Stimulated activated naive CD4-positive, alpha-beta T cell (primary cell): ENCODE data around the gene PHF19.
A peak's percentile ranks its signal among the peaks of the same experiment; 100 is the strongest.

Experiments
- DNase-seq, 6 experiments: peaks; one replicate each; lab custom pipeline; 2025; lab: John Stamatoyannopoulos, UW

Gene PHF19

DNA sequence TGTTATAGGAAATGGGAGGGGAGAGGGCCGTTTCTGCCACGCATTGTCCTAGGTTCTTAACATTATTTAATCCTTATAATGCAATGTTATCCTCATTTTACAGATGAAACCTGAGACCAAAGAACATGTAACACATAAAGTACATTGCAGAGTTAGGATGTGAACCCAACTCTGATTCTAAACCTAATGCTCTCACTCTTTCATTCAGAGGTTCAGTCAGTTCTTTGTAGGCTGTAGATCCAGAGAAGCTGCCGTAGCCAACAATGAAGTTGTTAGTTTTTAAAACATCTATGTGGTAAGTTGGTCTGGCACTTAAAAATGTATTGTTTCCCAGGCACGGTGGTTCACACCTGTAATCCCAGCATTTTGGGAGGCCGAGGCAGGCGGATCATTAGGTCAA, 23.8 kb downstream of the PHF19 start:
- DNase-seq, result no peak

DNA sequence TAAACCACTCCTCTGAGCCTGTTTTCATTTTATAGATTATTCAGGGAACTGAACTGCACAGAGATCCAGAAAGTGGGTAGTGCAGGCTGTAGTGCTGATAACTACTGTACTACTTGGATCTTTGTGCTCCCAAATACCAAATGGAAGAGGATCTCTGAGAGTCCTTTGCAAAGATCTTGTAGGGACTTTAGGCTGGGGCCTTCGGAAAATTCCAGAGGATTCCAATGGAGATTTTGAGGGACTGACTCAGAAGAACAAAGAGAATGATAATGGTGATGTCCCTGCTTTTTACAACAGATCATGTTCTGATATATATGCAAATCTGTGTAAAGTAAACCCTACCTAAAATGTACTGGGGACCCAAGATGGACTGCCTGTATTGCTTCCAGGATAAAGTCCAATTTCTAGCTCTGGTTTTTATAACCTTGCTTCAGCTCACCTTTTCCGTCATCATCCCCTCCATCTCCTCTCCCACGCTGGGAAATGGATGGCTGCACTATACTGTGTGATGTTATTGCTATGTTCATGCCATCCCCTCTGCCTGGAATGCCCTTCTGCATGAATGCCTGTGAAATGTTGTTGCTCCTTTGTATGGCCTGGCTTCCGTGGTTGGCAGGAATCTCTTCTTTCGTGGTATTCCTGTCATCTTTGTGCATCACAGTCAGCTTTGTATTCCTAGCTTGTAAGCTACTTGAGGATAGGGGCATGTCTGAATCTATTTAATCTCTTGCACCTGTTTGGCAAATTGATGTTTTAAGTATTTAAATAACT, 24.6 kb downstream of the PHF19 start:
- DNase-seq, result no peak

DNA sequence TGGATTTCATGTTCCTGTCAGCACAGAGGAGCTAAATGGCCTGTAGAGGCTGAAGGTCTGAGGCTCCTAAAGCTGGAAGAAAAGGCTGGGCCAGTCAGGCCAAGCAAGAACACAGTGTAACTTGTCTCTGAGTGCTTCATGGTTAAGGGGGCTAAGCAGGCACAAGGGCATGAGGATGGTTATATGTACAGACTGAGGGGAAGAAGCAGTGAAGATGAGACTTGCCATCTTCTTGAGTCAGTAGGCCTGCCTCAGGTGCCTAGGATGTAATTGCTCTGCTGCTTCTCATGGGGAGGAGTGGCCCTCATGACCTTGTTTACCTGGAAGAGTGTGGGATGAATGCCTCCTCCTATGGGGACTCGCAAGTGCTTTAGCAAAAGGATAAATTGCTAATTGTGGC, 25.5 kb downstream of the PHF19 start:
- no peak for DNase-seq

DNA sequence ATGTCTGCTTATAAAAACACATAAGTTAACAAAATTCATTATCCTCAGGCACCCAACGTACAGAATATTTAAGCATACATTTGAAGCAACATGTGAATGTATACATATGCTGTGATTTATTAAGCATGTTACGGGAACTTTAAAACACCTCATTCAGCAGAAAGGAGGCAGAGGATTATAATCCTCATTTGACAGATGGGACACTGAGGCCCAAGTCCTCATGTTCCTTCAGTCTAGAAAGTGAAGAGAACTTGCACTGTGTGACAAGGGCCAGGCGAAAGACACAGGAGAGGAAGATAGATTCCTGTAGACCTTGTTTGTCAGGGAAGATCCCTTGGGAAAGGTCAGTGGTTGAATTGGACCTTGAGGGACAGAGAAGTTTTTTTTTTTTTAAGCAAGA, 26.7 kb downstream of the PHF19 start:
- DNase-seq, result no peak

- DNase-seq, result no peak
Measured at GRCh38 chr9:120846906-120847305, 30.1 kb downstream of the PHF19 start.

GRCh38 chr9:120846251-120846889, 30.6 kb downstream of the PHF19 start:
- peak in 5 of 6 experiments; percentile 30 to 86 (median 84) for DNase-seq

- no peak for DNase-seq
Measured at GRCh38 chr9:120845255-120845654, 31.7 kb downstream of the PHF19 start.

DNA sequence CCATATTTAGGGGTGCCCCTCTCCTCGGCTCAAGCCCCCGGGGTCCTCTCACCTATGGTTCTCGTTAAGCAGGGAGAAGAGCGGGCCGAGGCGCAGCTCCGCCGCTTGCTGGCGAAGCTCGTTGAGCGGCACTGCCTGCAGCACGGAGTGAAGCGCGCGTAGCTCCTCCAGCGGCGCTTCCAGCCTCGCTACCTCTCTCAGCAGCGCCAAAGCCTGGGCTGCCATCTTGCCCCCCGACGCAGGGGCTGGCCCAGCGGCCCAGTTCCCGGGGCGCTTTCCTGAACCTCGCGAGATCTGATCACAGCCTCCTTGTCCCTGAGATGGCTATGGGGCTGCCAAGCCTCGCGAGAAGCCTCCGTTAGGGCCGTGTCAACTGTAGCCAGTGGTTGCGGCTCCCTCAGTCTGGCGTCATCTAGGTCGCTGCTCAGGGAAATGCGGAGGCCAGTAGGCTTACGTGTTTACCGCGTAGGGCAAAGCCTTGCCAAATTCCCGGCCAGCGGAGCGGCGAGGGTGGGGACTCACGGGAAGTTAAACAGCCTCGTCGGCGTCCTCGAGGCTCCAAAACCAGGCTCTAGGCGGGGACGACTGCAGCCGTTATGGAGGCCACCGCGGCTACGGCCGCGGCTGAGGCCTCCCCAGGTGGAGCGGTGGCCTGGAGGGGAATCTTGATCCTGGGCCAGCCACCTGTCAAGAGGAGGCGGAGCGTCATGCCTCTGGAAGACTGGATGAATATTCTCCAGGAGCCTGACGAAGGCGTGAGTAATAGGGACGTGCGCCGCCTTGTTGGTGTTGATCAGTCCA, 34.1 kb downstream of the PHF19 start, which contains the start of gene PSMD5:
PSMD5 (minus strand) TSS at position 238 of the 801 bp plus-strand sequence; CDS start at position 225, 13 bp downstream.
- DNase-seq, result peak; percentile 91 to 99 (median 95)

GRCh38 chr9:120841930-120842684, 34.9 kb downstream of the PHF19 start:
- DNase-seq, result no peak

- DNase-seq, result no peak
Measured at GRCh38 chr9:120839146-120839545, 37.8 kb downstream of the PHF19 start.

DNA sequence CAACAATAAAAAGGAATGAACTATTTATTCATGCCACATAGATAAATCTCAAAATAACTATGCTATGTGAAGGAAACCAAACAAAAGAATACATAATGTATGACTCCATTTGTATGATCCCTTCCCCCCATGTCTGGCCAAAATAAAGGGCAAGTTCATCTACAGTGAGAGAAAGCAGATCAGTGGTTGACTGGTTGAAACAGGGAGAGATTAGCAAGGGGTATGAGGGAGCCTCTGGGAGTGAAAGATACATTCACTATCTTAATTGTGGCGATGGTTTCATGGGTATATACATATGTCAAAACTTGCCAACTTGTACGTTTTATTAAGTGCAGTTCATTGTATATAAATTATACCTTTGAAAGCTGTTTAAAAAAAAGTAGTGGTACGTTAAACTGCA, 39.1 kb downstream of the PHF19 start:
- no peak for DNase-seq

- DNase-seq, result no peak
Measured at GRCh38 chr9:120833325-120833724, 43.7 kb downstream of the PHF19 start.

- DNase-seq, result no peak
Measured at GRCh38 chr9:120832807-120833206, 44.2 kb downstream of the PHF19 start.

DNA sequence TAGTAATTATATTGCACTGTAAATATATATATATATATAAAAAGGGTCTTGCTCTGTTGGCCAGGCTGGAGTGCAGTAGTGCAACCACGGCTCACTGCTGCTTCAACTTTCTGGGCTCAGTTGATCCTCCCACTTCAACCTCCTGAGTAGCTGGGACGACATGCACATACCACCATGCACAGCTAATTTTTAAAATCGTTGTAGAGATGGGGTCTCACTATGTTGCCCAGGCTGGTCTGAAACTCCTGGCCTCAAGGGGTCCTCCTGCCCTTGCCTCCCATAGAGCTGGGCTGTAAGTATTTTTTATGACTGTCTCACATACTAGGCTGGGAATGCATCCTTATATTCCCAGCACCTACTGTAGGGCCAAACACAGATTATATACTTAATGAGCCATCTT, 46.1 kb downstream of the PHF19 start:
- no peak for DNase-seq

DNA sequence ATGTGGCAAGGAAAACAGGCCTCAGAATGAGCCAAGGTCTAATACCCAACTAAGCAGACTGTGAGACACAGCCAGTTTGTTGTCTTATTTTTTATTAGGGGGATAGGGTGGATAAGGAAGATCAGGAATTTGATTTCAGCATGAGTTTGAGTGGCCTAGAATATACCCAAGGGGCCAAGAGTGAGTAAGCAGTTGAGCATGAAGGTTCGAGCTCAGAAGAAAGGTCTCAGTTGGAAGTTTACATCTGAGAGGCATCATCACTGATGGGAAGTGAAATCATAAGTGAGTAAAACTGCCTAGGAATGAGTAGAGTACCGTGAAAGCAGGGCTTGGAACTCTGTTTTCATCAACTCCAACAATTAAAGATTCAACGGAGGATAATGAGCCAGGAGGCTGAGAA, 46.8 kb downstream of the PHF19 start:
- no peak for DNase-seq

DNA sequence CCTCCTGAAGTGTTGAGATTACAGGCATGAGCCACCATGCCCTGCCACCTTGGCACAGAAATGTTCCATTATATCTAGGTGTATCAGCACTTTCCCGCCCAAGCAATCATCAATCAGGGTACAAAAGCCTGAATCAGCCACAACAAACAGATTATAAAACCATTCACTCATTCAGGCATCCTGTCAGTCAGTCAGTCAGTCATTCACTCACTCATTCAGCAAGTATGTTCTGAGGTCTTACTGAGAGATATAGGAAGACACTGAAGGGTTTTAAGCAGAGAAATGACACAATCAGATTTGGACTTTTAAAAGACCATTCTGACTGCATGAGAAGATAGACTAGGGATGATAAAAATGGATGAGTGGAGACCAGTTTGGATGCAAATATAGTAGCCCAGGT, 47.3 kb downstream of the PHF19 start:
- DNase-seq, result no peak

GRCh38 chr9:120820095-120820494, 56.9 kb downstream of the PHF19 start:
- DNase-seq, result no peak

DNA sequence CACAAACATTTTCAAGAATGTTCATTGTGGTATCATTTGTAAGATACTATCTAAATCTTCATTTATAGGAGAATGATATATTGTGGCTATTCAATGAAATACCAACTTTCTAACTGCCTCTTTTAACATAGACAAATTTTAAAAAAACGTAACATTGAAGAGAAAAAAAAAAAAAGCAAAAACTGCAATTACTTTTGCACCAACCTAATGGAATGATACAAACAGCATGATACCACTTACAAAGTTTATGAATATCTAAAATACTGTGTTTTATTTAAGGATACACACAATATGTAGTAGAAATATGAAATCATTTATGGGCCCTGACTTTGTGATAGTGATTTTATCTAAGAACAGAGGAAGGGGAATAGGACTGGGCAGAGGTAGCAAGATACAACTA, 58.4 kb downstream of the PHF19 start:
- no peak for DNase-seq

GRCh38 chr9:120815075-120815474, 61.9 kb downstream of the PHF19 start:
- no peak for DNase-seq

- DNase-seq, result no peak
Measured at GRCh38 chr9:120808931-120809330, 68.1 kb downstream of the PHF19 start.

- no peak for DNase-seq
Measured at GRCh38 chr9:120807607-120808379, 69.2 kb downstream of the PHF19 start.
